Colonic mucosa (tissue), 4 donors: Measurements from ENCODE around the gene PDE4D. TPM values are rescaled to one million over a fixed set of nuclear protein-coding genes. Genes with fewer than 3 reads are reported as not detected.

Source experiments
- DNase-seq: peaks from one replicate; pipeline ENCODE4 v3.0.0-alpha.2; 2020
- H3K27ac ChIP-seq: fragments of 200-600 bp; one replicate; pipeline ENCODE4 v1.8.0; 2021
- H3K27me3 ChIP-seq: fragments of 200-600 bp; one replicate; pipeline ENCODE4 v1.8.0; 2021
- H3K36me3 ChIP-seq: fragments of 200-600 bp; one replicate; pipeline ENCODE4 v1.8.0; 2021
- H3K4me1 ChIP-seq: fragments of 200-600 bp; one replicate; pipeline ENCODE4 v1.8.0; 2021; ENCODE audit warnings: mild to moderate bottlenecking
- H3K4me3 ChIP-seq: fragments of 200-600 bp; one replicate; pipeline ENCODE4 v1.8.0; 2021
- H3K9ac ChIP-seq, 2 donors: one replicate each; pipeline ENCODE4 v1.7.0; 2013; ENCODE audit warnings: control low read depth in 2 of 2, low read depth in 2 of 2, low read length in 2 of 2
- H3K9me3 ChIP-seq: fragments of 200-600 bp; one replicate; pipeline ENCODE4 v1.8.0; 2021
- CTCF ChIP-seq: fragments of 200-600 bp; IDR thresholded peaks from one replicate; pipeline ENCODE4 v1.8.0; 2022; ENCODE audit warnings: antibody characterized with exemption, mild to moderate bottlenecking
- intact Hi-C: fragments of 100-400 bp; cut with DNase I; formaldehyde crosslinking; loops from one replicate; pipeline ENCODE4 v1.14.1; 2022
- total RNA-seq, 2 donors: library from RNA; stranded (reverse); fragmentation: NEBNext Ultra II Directional in 1 of 2; extraction: Animal tissue kit (Norgen Biotek cat#: 25700) in 1 of 2; gene quantifications; one replicate each; pipeline ENCODE4 v1.2.1, GENCODE V29; 2021
- donor health status: healthy.
- donor health status: DM: no; HTN: no; CAD: no.
- donor health status: DM: no; HTN: no; CAD: no.

The PDE4D gene
- total RNA-seq, 2 donors from 2014 or later: 23.1 to 53.7 TPM

- no peak overlapping the region for H3K4me3 ChIP-seq
- no peaks in the 10 kb centered on the region for H3K9me3 ChIP-seq
- no peaks in the 10 kb centered on the region for H3K27me3 ChIP-seq
- H3K4me1 ChIP-seq: no peaks in the 10 kb centered on the region
- no peak for DNase-seq
- intact Hi-C loops: no loop called here
- H3K36me3 ChIP-seq: no peaks in the 10 kb centered on the region
- H3K27ac ChIP-seq: no peak overlapping the region
- no peak overlapping the region for H3K9ac ChIP-seq
- no peak for TF ChIP-seq CTCF
Observed at GRCh38 chr5:59704936-59705335, 188.6 kb downstream of the PDE4D start.

GRCh38 chr5:59703789-59704188, 189.7 kb downstream of the PDE4D start:
- intact Hi-C loops: no loop called here
- H3K4me3 ChIP-seq: no peak overlapping the region
- DNase-seq: no peak

GRCh38 chr5:59698207-59699178, 195.0 kb downstream of the PDE4D start:
- H3K27me3 ChIP-seq: no peaks in the 10 kb centered on the region
- TF ChIP-seq CTCF: no peak
- no peaks in the 10 kb centered on the region for H3K9me3 ChIP-seq
- H3K9ac ChIP-seq: no peak overlapping the region
- intact Hi-C loops: no loop called here
- H3K36me3 ChIP-seq: no peaks in the 10 kb centered on the region
- H3K4me1 ChIP-seq: no peaks in the 10 kb centered on the region
- no peak for DNase-seq
- no peak overlapping the region for H3K27ac ChIP-seq
- no peak overlapping the region for H3K4me3 ChIP-seq

More at GRCh38 chr5:59703789-59704188, 189.7 kb downstream of the PDE4D start:
- Histone ChIP-seq H3K27ac (no peak overlapping the region), H3K9me3 (no peaks in the 10 kb centered on the region), H3K9ac (no peak overlapping the region), H3K4me1 (no peaks in the 10 kb centered on the region), H3K27me3 (no peaks in the 10 kb centered on the region), H3K36me3 (no peaks in the 10 kb centered on the region)
- TF ChIP-seq CTCF: no peak

GRCh38 chr5:59694411-59694810, 199.1 kb downstream of the PDE4D start:
- no peak for DNase-seq
- H3K4me1 ChIP-seq: no peaks in the 10 kb centered on the region
- H3K27ac ChIP-seq: no peak overlapping the region
- no peaks in the 10 kb centered on the region for H3K9me3 ChIP-seq
- no peak overlapping the region for H3K4me3 ChIP-seq
- no peak for TF ChIP-seq CTCF
- no peaks in the 10 kb centered on the region for H3K36me3 ChIP-seq
- intact Hi-C loops: no loop called here
- H3K27me3 ChIP-seq: no peaks in the 10 kb centered on the region
- no peak overlapping the region for H3K9ac ChIP-seq

- Histone ChIP-seq H3K36me3 (no peaks in the 10 kb centered on the region), H3K4me1 (no peaks in the 10 kb centered on the region), H3K4me3 (no peak overlapping the region), H3K9me3 (no peaks in the 10 kb centered on the region), H3K27ac (no peak overlapping the region), H3K27me3 (no peaks in the 10 kb centered on the region), H3K9ac (no peak overlapping the region)
- no peak for DNase-seq
- intact Hi-C loops: no loop called here
- TF ChIP-seq CTCF: no peak
Observed at GRCh38 chr5:59693492-59694309, 199.8 kb downstream of the PDE4D start.
